Trophoblast cell (in vitro differentiated cells and primary cell): ENCODE measurements around the gene ART5.
A peak's percentile ranks its signal among the peaks of the same experiment; 100 is the strongest.

Source experiments
- DNase-seq, 2 donors: peaks; one replicate each; pipeline ENCODE4 v3.0.0-alpha.2; 2016
- H2AFZ ChIP-seq: 2 replicates; pipeline ENCODE4 v1.6.1; 2013; ENCODE audit warnings: low read length, moderate library complexity, mild to moderate bottlenecking; ENCODE audit not compliant: insufficient read depth, poor library complexity
- H2AK5ac ChIP-seq: 2 replicates; pipeline ENCODE4 v1.6.1; 2013; ENCODE audit warnings: mild to moderate bottlenecking, low read length
- H2BK120ac ChIP-seq: 2 replicates; pipeline ENCODE4 v1.6.1; 2013; ENCODE audit warnings: low read length, mild to moderate bottlenecking, moderate library complexity; ENCODE audit not compliant: insufficient read depth, poor library complexity
- H2BK12ac ChIP-seq: 2 replicates; pipeline ENCODE4 v1.6.1; 2013; ENCODE audit warnings: mild to moderate bottlenecking, low read length, moderate library complexity
- H2BK5ac ChIP-seq: 2 replicates; pipeline ENCODE4 v1.6.1; 2013; ENCODE audit warnings: low read length, low read depth, moderate library complexity, mild to moderate bottlenecking; ENCODE audit not compliant: poor library complexity
- H3K14ac ChIP-seq: 2 replicates; pipeline ENCODE4 v1.6.1; 2013; ENCODE audit warnings: mild to moderate bottlenecking, low read length
- H3K18ac ChIP-seq: 2 replicates; pipeline ENCODE4 v1.6.1; 2013; ENCODE audit warnings: mild to moderate bottlenecking, low read length
- H3K23ac ChIP-seq: 2 replicates; pipeline ENCODE4 v1.6.1; 2013; ENCODE audit warnings: low read length
- H3K27ac ChIP-seq: 2 replicates; pipeline ENCODE4 v1.5.1; 2013; ENCODE audit warnings: low read depth, mild to moderate bottlenecking, inconsistent platforms, low read length, moderate library complexity
- H3K27me3 ChIP-seq: 2 replicates; pipeline ENCODE4 v1.6.1; 2013; ENCODE audit warnings: inconsistent platforms, mild to moderate bottlenecking, low read length, moderate library complexity; ENCODE audit not compliant: insufficient read depth
- H3K36me3 ChIP-seq, 2 experiments: 1 replicate in 1 of 2; 2 replicates in 1 of 2; pipeline ENCODE4 v1.6.1; 2013; ENCODE audit warnings: low read length in 2 of 2, mild to moderate bottlenecking in 2 of 2, moderate library complexity in 1 of 2; ENCODE audit not compliant: insufficient read depth in 2 of 2, control insufficient read depth in 1 of 2
- H3K4ac ChIP-seq: 2 replicates; pipeline ENCODE4 v1.6.1; 2013; ENCODE audit warnings: low read depth, mild to moderate bottlenecking, low read length, moderate library complexity
- H3K4me1 ChIP-seq, 2 experiments: 1 replicate in 1 of 2; 2 replicates in 1 of 2; pipeline ENCODE4 v1.6.1; 2013; ENCODE audit warnings: low read length in 2 of 2, mild to moderate bottlenecking in 2 of 2, moderate library complexity in 1 of 2; ENCODE audit not compliant: insufficient read depth in 2 of 2, control insufficient read depth in 1 of 2
- H3K4me2 ChIP-seq: 2 replicates; pipeline ENCODE4 v1.6.1; 2013; ENCODE audit warnings: inconsistent platforms, mild to moderate bottlenecking, low read length, moderate library complexity
- H3K4me3 ChIP-seq: 2 replicates; pipeline ENCODE4 v1.5.1; 2013; ENCODE audit warnings: mild to moderate bottlenecking, low read depth, low read length, inconsistent platforms
- H3K79me1 ChIP-seq: one replicate; pipeline ENCODE4 v1.6.1; 2013; ENCODE audit warnings: low read length
- H3K79me2 ChIP-seq: 2 replicates; pipeline ENCODE4 v1.6.1; 2013; ENCODE audit warnings: low read length, mild to moderate bottlenecking; ENCODE audit not compliant: control insufficient read depth, insufficient read depth, poor library complexity
- H3K9ac ChIP-seq: 2 replicates; pipeline ENCODE4 v1.6.1; 2013; ENCODE audit warnings: mild to moderate bottlenecking, low read length
- H3K9me3 ChIP-seq: 2 replicates; pipeline ENCODE4 v1.6.1; 2013; ENCODE audit warnings: low read depth, mild to moderate bottlenecking, control low read depth, inconsistent platforms, low read length; ENCODE audit not compliant: insufficient read depth
- H4K12ac ChIP-seq: 2 replicates; pipeline ENCODE4 v1.6.1; 2013; ENCODE audit warnings: low read depth, mild to moderate bottlenecking, low read length, moderate library complexity
- H4K8ac ChIP-seq: 2 replicates; pipeline ENCODE4 v1.6.1; 2013; ENCODE audit warnings: low read depth, mild to moderate bottlenecking, low read length, moderate library complexity
- H4K91ac ChIP-seq: one replicate; pipeline ENCODE4 v1.6.1; 2013; ENCODE audit warnings: low read depth, mild to moderate bottlenecking, low read length, moderate library complexity
- WGBS: extraction: QIAGEN DNeasy Blood & Tissue Kit; methylation state at CpG from one replicate; pipeline ENCODE4 v1.1.7; 2013; ENCODE audit warnings: missing lambda C conversion rate; ENCODE audit not compliant: insufficient read length, insufficient coverage; ENCODE audit errors: extremely low coverage; 5-methylcytosine and 5-hydroxymethylcytosine counted together

ART5 gene

GRCh38 chr11:3614742-3615171 is 27.0 kb downstream of the ART5 start:
- Histone ChIP-seq H4K8ac (no peak overlapping the region), H4K91ac (peak overlapping the region; percentile 5), H3K27me3 (no peaks in the 10 kb centered on the region), H3K9me3 (peaks cover 2% of the 10 kb centered on the region), H2AK5ac (peak overlapping the region; percentile 14), H3K4me1 (peaks cover 20 to 29% of the 10 kb centered on the region in 2 experiments), H4K12ac (no peak overlapping the region), H2BK5ac (no peak overlapping the region), H3K27ac (no peak overlapping the region), H3K79me1 (peaks cover 17% of the 10 kb centered on the region), H3K36me3 (no peaks in the 10 kb centered on the region), H3K23ac (no peak overlapping the region), H3K4ac (no peak overlapping the region), H3K4me2 (no peak overlapping the region), H2BK120ac (no peak overlapping the region), H3K9ac (no peak overlapping the region), H2BK12ac (no peak overlapping the region), H3K79me2 (no peaks in the 10 kb centered on the region), H3K4me3 (no peak overlapping the region), H3K14ac (no peak overlapping the region), H2AFZ (no peak overlapping the region), H3K18ac (no peak overlapping the region)
- no CpG with 5 or more reads among the region's 5 CpGs for WGBS
- peak; percentile 62 to 74 for DNase-seq

GRCh38 chr11:3613998-3614741 is 27.6 kb downstream of the ART5 start:
- Histone ChIP-seq H3K9ac (no peak overlapping the region), H3K14ac (no peak overlapping the region), H3K4ac (no peak overlapping the region), H4K8ac (no peak overlapping the region), H3K4me2 (no peak overlapping the region), H3K27ac (no peak overlapping the region), H3K36me3 (no peaks in the 10 kb centered on the region), H3K23ac (no peak overlapping the region), H3K79me1 (peaks cover 17% of the 10 kb centered on the region), H2BK5ac (no peak overlapping the region), H3K9me3 (peaks cover 2% of the 10 kb centered on the region), H3K27me3 (no peaks in the 10 kb centered on the region), H3K4me1 (peaks cover 20 to 29% of the 10 kb centered on the region in 2 experiments), H4K91ac (no peak overlapping the region), H3K4me3 (no peak overlapping the region), H2AFZ (no peak overlapping the region), H3K79me2 (no peaks in the 10 kb centered on the region), H2BK120ac (no peak overlapping the region), H2BK12ac (no peak overlapping the region), H4K12ac (no peak overlapping the region), H2AK5ac (no peak overlapping the region), H3K18ac (no peak overlapping the region)
- DNase-seq: peak; percentile 17 to 71
- WGBS: no CpG with 5 or more reads among the region's 10 CpGs

- Histone ChIP-seq H3K9ac (no peak overlapping the region), H2BK12ac (no peak overlapping the region), H3K18ac (no peak overlapping the region), H3K14ac (no peak overlapping the region), H3K4me3 (no peak overlapping the region), H3K23ac (no peak overlapping the region), H2BK5ac (no peak overlapping the region), H2BK120ac (no peak overlapping the region), H3K27ac (no peak overlapping the region), H3K9me3 (peaks cover under 1% of the 10 kb centered on the region), H2AFZ (no peak overlapping the region), H4K8ac (no peak overlapping the region), H3K79me1 (peaks cover 11% of the 10 kb centered on the region), H3K36me3 (no peaks in the 10 kb centered on the region), H3K4ac (no peak overlapping the region), H4K91ac (no peak overlapping the region), H3K4me2 (no peak overlapping the region), H2AK5ac (no peak overlapping the region), H3K79me2 (no peaks in the 10 kb centered on the region), H3K27me3 (no peaks in the 10 kb centered on the region), H3K4me1 (peaks cover 6 to 15% of the 10 kb centered on the region in 2 experiments), H4K12ac (no peak overlapping the region)
- WGBS: no CpG with 5 or more reads among the region's 3 CpGs
- DNase-seq: no peak
Measured at GRCh38 chr11:3611976-3612678, 29.7 kb downstream of the ART5 start.

- Histone ChIP-seq H2BK5ac (no peak overlapping the region), H3K4me3 (no peak overlapping the region), H3K23ac (no peak overlapping the region), H3K79me1 (peaks cover 3% of the 10 kb centered on the region), H3K36me3 (no peaks in the 10 kb centered on the region), H3K9me3 (no peaks in the 10 kb centered on the region), H3K27ac (no peak overlapping the region), H2BK12ac (no peak overlapping the region), H3K9ac (no peak overlapping the region), H3K4me2 (no peak overlapping the region), H3K79me2 (no peaks in the 10 kb centered on the region), H3K14ac (no peak overlapping the region), H2BK120ac (no peak overlapping the region), H2AK5ac (no peak overlapping the region), H4K8ac (no peak overlapping the region), H3K18ac (no peak overlapping the region), H3K4ac (no peak overlapping the region), H4K12ac (no peak overlapping the region), H4K91ac (no peak overlapping the region), H3K4me1 (peaks cover 5 to 6% of the 10 kb centered on the region in 2 experiments), H3K27me3 (no peaks in the 10 kb centered on the region), H2AFZ (no peak overlapping the region)
- no CpG with 5 or more reads among the region's 4 CpGs for WGBS
- DNase-seq: no peak
Measured at GRCh38 chr11:3610846-3611245, 30.9 kb downstream of the ART5 start.
